Parathyroid adenoma (tissue), 2 donors: ENCODE data around the gene KPTN.

Experiments
- H2AFZ ChIP-seq: fragments of 300-600 bp; sonication (generic); one replicate; pipeline ENCODE4 v1.7.0; 2017; ENCODE audit warnings: antibody characterized with exemption, mild to moderate bottlenecking
- H3K27ac ChIP-seq: fragments of 300-600 bp; sonication (generic); one replicate; pipeline ENCODE4 v1.7.0; 2017
- H3K27me3 ChIP-seq: fragments of 300-600 bp; sonication (generic); one replicate; pipeline ENCODE4 v1.7.0; 2017; ENCODE audit warnings: low read length; ENCODE audit not compliant: control insufficient read depth, insufficient read depth
- H3K36me3 ChIP-seq: fragments of 300-600 bp; sonication (generic); one replicate; pipeline ENCODE4 v1.7.0; 2017; ENCODE audit warnings: low read length; ENCODE audit not compliant: control insufficient read depth, insufficient read depth
- H3K4me1 ChIP-seq: fragments of 300-600 bp; sonication (generic); one replicate; pipeline ENCODE4 v1.7.0; 2017; ENCODE audit warnings: control low read depth
- H3K4me2 ChIP-seq: fragments of 300-600 bp; sonication (generic); one replicate; pipeline ENCODE4 v1.7.0; 2017; ENCODE audit warnings: low read length
- H3K4me3 ChIP-seq: fragments of 300-600 bp; sonication (generic); one replicate; pipeline ENCODE4 v1.7.0; 2017; ENCODE audit warnings: low read depth, low read length
- H3K79me2 ChIP-seq: fragments of 300-600 bp; sonication (generic); one replicate; pipeline ENCODE4 v1.7.0; 2017; ENCODE audit warnings: control low read depth
- H3K9ac ChIP-seq: fragments of 300-600 bp; sonication (generic); one replicate; pipeline ENCODE4 v1.7.0; 2017; ENCODE audit warnings: mild to moderate bottlenecking
- H3K9me3 ChIP-seq: fragments of 300-600 bp; sonication (generic); one replicate; pipeline ENCODE4 v1.7.0; 2017; ENCODE audit warnings: low read length; ENCODE audit not compliant: control insufficient read depth
- CTCF ChIP-seq: fragments of 300-600 bp; sonication (generic); IDR thresholded peaks from one replicate; pipeline ENCODE4 v1.7.0; 2017; ENCODE audit warnings: antibody characterized with exemption, mild to moderate bottlenecking
- donor health status: primary hyperparathyroidism.

KPTN gene

DNA sequence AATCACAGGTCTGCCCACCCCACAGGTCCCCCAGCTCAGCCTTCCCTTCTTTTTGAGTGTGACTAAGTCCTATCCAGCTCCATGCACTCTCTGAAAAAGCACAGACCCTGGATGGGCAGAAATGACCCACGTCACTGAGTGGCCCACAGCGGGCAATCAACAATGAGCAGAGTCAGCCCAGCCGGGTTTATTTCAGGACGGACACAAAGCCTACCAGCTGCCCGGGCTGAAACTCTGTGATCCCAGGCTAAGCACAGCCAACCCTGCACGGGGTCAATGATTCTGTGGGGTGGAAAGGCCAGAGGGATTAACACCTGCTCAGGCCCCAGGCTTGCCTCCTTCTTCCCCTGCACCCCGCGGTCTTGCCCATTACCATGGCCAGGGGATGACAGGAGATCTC lies 22.4 kb upstream of the KPTN start:
- Histone ChIP-seq H3K79me2 (peaks cover 72% of the 10 kb centered on the region), H3K9ac (no peak overlapping the region), H3K27me3 (no peaks in the 10 kb centered on the region), H3K9me3 (no peaks in the 10 kb centered on the region), H3K4me3 (no peak overlapping the region), H3K27ac (no peak overlapping the region), H3K4me1 (peaks cover 8% of the 10 kb centered on the region), H3K4me2 (peak overlapping the region; percentile 46), H2AFZ (no peak overlapping the region), H3K36me3 (no peaks in the 10 kb centered on the region)
- no peak for TF ChIP-seq CTCF

DNA sequence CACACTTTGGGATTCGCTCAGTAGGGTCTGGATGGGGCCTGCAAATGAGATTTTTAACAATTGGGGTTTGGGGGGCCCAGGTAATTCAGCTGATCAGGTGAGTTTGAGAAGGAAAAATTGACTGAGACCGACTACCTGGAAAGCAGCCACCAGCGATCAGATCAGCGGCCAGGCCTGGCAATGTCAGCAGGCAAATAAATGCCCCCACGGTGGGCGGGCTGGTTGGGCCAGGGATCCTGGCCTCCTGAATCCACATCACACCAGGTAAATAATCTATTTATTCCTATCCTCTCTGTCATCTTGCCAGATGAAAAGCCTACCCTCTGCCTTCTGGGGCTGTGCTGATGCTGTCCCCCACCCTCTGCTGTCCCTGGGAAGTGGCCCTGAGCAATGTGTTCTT lies 21.5 kb upstream of the KPTN start:
- Histone ChIP-seq H2AFZ (no peak overlapping the region), H3K9ac (no peak overlapping the region), H3K4me2 (no peak overlapping the region), H3K79me2 (peaks cover 68% of the 10 kb centered on the region), H3K27ac (no peak overlapping the region), H3K4me1 (peaks cover 7% of the 10 kb centered on the region), H3K9me3 (no peaks in the 10 kb centered on the region), H3K36me3 (no peaks in the 10 kb centered on the region), H3K27me3 (no peaks in the 10 kb centered on the region), H3K4me3 (no peak overlapping the region)
- no peak for TF ChIP-seq CTCF

DNA sequence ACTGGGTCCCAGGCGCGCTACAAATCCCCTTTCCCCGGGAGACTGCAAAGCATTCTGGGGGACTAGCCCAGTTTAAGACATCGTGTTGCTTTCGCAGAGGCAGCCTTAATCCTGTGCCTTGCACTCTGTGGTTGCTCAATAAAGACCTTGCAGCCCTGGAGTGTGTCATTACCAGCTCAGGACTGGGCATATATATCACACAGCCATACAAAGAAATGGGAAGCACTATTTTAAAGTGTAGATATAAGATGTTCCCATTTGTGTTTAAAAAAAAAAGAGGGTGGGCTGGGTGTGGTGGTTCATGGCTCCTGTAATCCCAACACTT lies 19.8 kb upstream of the KPTN start:
- Histone ChIP-seq H3K36me3 (no peaks in the 10 kb centered on the region), H3K4me3 (no peak overlapping the region), H3K9me3 (no peaks in the 10 kb centered on the region), H2AFZ (no peak overlapping the region), H3K27me3 (no peaks in the 10 kb centered on the region), H3K4me2 (no peak overlapping the region), H3K27ac (no peak overlapping the region), H3K9ac (no peak overlapping the region), H3K79me2 (peaks cover 59% of the 10 kb centered on the region), H3K4me1 (peaks cover 4% of the 10 kb centered on the region)
- no peak for TF ChIP-seq CTCF

DNA sequence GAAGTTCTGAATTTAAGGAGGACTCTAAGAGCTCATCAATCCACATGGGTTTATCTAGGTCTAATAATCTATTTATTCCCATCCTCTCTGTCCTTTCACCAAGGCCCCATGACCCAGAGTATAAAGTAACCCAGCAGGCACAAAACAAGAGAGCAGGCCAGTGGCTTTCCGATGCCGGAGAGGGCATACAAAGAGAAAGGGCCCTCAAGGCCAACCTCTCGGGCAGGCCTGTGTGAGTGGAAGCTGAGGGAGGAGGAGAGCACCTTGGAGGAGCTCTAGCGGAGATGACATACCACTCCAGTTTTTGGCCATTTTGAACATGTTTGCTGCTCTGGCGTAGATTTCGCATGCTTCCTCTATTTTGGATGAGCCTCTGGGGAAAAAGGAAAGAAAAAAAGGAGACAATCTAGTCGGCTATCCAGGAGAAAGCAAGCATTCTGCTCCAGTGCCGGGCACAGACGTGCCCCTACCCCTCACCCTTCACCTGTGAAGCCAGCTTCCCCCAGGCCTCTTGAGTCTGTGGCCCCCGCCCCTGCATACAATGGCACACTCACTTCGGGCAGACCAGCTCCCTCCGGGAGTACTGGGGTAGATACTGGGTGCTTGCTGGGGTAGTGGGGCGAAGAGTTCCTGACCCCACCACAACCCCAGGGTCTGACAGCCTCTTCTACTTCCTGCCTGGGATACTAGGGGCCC lies 19.3 kb upstream of the KPTN start:
- no peak for TF ChIP-seq CTCF
- Histone ChIP-seq H3K9ac (no peak overlapping the region), H3K79me2 (peaks cover 55% of the 10 kb centered on the region), H3K4me2 (no peak overlapping the region), H3K36me3 (no peaks in the 10 kb centered on the region), H3K4me3 (no peak overlapping the region), H3K9me3 (no peaks in the 10 kb centered on the region), H3K27ac (no peak overlapping the region), H2AFZ (no peak overlapping the region), H3K27me3 (no peaks in the 10 kb centered on the region), H3K4me1 (peaks cover 4% of the 10 kb centered on the region)
